Measurements from ENCODE around the gene ATXN7. TPM values are rescaled to one million over a fixed set of nuclear protein-coding genes. Genes with fewer than 3 reads are reported as not detected.

Gene ATXN7
- total and polyA plus RNA-seq, 10 of the 15 experiments (the other 5 are each of a cell fraction or from before 2014, with no cell fraction given), result 0.83 to 24.6 (median 8.5) TPM

DNA sequence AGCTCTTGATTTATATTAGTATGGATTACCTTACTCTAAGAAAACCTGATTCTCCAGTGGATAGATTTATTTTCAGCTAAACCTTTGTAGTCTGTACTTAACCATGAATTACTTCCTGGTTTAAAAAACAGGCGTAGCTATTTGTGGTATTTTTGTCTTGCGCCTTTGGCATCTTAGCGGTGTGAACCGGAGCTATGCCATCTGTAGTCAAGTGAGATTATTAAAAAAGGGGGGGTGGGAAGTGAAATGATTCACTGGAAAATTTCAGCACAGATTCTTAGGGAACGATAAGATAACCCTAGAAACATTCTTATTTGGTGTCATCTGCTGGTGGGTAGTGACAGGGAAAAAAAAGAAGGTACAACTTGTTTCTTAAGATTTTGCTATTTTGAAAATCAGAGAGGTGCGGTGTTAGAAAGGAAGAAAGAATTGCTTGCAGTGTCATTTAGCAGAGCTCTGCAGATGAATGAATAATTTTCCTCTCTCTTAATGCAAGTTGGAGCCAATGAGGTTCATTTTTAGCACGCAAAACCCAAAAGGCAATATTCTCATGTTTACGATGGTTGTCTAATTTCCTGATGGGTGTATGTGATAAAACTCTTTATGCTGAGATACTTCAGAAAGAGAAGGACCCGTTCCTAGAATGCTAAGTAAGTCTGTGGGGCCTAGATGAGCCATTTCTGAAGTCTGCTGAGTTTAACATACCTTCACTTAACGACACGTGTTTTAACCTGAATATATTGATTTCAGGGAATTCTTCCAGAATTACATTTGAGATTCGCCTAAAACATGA lies 115.6 kb downstream of the ATXN7 start (continued):
- TF ChIP-seq NFYB (IDR thresholded peaks at IDR 0.05; ENCODE audit: insufficient read depth, low read depth, low read length), result no peak
- TF ChIP-seq, protein P1, sequence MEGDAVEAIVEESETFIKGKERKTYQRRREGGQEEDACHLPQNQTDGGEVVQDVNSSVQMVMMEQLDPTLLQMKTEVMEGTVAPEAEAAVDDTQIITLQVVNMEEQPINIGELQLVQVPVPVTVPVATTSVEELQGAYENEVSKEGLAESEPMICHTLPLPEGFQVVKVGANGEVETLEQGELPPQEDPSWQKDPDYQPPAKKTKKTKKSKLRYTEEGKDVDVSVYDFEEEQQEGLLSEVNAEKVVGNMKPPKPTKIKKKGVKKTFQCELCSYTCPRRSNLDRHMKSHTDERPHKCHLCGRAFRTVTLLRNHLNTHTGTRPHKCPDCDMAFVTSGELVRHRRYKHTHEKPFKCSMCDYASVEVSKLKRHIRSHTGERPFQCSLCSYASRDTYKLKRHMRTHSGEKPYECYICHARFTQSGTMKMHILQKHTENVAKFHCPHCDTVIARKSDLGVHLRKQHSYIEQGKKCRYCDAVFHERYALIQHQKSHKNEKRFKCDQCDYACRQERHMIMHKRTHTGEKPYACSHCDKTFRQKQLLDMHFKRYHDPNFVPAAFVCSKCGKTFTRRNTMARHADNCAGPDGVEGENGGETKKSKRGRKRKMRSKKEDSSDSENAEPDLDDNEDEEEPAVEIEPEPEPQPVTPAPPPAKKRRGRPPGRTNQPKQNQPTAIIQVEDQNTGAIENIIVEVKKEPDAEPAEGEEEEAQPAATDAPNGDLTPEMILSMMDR (IDR thresholded peaks at IDR 0.05 in 2 of 3, conservative IDR thresholded peaks at IDR 0.05 in 1 of 3; ENCODE audit: control insufficient read depth in 2 of 3, extremely low read depth in 1 of 3, insufficient read depth in 1 of 3, low read depth in 3 of 3, low read length in 3 of 3), result no peak
- no peak for TF ChIP-seq SRF (IDR thresholded peaks at IDR 0.05; ENCODE audit: low read depth in 2 of 2, low read length in 2 of 2)

DNA sequence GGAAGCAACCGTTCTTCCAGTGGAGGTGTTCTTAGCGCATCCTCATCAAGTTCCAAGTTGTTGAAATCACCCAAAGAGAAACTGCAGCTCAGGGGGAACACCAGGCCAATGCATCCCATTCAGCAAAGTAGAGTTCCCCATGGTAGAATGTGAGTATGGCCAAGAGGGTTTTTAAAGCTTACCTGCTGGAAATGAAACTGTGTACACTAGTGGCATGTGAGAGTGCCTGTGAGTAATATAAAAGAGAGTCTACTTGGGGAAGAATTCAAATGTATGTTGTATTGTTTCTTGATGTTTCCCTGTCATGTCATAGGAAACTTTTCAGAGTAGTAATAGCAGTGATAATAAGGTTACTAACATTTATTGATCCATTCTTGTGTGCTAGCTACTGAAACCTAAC lies 116.4 kb downstream of the ATXN7 start:
- Histone ChIP-seq H3K4me3 (no peak overlapping the region), H3K79me2 (ENCODE audit: control insufficient read depth, insufficient read depth, low read length) (no peaks in the 10 kb centered on the region; the same call in 1 of the 2 replicates), H3K4me1 (ENCODE audit: control insufficient read depth, insufficient read depth, low read length) (no peaks in the 10 kb centered on the region), H3K27me3 (replicated peaks in 1 of 2; ENCODE audit: control insufficient read depth in 2 of 2, insufficient read depth in 2 of 2, low read length in 1 of 2) (no peaks in the 10 kb centered on the region), H3K27ac (ENCODE audit: control insufficient read depth, insufficient read depth) (no peak overlapping the region), H3K4me2 (ENCODE audit: control insufficient read depth, insufficient read depth) (no peak overlapping the region), H3K9me3 (replicated peaks; ENCODE audit: control insufficient read depth, insufficient read depth, low read length) (no peaks in the 10 kb centered on the region), H3K9ac (ENCODE audit: control insufficient read depth, insufficient read depth, low read length) (no peak overlapping the region), H2AFZ (ENCODE audit: control insufficient read depth, low read depth, low read length) (no peak overlapping the region), H3K36me3 (ENCODE audit: control insufficient read depth in 2 of 2, insufficient read depth in 2 of 2, low read length in 1 of 2) (peaks cover 12 to 18% of the 10 kb centered on the region in 2 experiments; a peak in 3 of 4 replicates), H4K20me1 (ENCODE audit: control insufficient read depth, insufficient read depth) (no peaks in the 10 kb centered on the region)
- no TSS peak for BruUV-seq (replicated peaks)
- RAD21 ChIA-PET (ENCODE audit: unreplicated experiment), result no interaction called here
- SMC1A ChIA-PET (ENCODE audit: uncharacterized antibody, unreplicated experiment), result interaction anchor here (1.0 to 4.6 kb wide), 4 partner anchors 13 to 179 kb away, joined by 3 to 32 read pairs (median 4); no protein-coding TSS in a partner anchor
- in situ Hi-C loops (cut with MboI), result no loop called here
- WGBS (ENCODE audit: insufficient coverage, insufficient replicate concordance, low lambda C conversion rate, missing lambda C conversion rate), result 100% methylated on average over 2 of the region's 2 CpGs
- ATAC-seq (no peak), DNase-seq (ENCODE audit: low read depth, low spot score) (no peak), FAIRE-seq (no peak)
- intact Hi-C loops (cut with micrococcal nuclease; ENCODE audit: unreplicated experiment), result no loop called here
- CTCF ChIA-PET, result interaction anchor here (2.6 to 5.4 kb wide), 2 partner anchors 12 to 17 kb away, joined by 11 to 53 read pairs; no protein-coding TSS in a partner anchor
- POLR2A ChIA-PET, result no interaction called here
- TF ChIP-seq MEF2B (IDR thresholded peaks at IDR 0.05; ENCODE audit: partially characterized antibody, poor library complexity, severe bottlenecking) (no peak), SPI1 (IDR thresholded peaks at IDR 0.05; ENCODE audit: borderline replicate concordance, insufficient read depth, low read depth, low read length) (no peak), MEF2A (IDR thresholded peaks at IDR 0.05; ENCODE audit: insufficient read depth, low read depth, low read length) (no peak), RB1 (IDR thresholded peaks at IDR 0.05; ENCODE audit: borderline replicate concordance) (no peak), NFYB (IDR thresholded peaks at IDR 0.05; ENCODE audit: insufficient read depth, low read depth, low read length) (no peak), EGR1 (IDR thresholded peaks at IDR 0.05; ENCODE audit: borderline replicate concordance in 1 of 2, low read depth in 2 of 2, low read length in 2 of 2) (no peak), KAT2A (conservative IDR thresholded peaks at IDR 0.05; ENCODE audit: control insufficient read depth, low read depth, low read length) (no peak), SREBF2 (IDR thresholded peaks at IDR 0.05; ENCODE audit: low read length) (no peak), NRF1 (conservative IDR thresholded peaks at IDR 0.05; ENCODE audit: low read depth, low read length) (no peak)
- TF ChIP-seq, protein P2, sequence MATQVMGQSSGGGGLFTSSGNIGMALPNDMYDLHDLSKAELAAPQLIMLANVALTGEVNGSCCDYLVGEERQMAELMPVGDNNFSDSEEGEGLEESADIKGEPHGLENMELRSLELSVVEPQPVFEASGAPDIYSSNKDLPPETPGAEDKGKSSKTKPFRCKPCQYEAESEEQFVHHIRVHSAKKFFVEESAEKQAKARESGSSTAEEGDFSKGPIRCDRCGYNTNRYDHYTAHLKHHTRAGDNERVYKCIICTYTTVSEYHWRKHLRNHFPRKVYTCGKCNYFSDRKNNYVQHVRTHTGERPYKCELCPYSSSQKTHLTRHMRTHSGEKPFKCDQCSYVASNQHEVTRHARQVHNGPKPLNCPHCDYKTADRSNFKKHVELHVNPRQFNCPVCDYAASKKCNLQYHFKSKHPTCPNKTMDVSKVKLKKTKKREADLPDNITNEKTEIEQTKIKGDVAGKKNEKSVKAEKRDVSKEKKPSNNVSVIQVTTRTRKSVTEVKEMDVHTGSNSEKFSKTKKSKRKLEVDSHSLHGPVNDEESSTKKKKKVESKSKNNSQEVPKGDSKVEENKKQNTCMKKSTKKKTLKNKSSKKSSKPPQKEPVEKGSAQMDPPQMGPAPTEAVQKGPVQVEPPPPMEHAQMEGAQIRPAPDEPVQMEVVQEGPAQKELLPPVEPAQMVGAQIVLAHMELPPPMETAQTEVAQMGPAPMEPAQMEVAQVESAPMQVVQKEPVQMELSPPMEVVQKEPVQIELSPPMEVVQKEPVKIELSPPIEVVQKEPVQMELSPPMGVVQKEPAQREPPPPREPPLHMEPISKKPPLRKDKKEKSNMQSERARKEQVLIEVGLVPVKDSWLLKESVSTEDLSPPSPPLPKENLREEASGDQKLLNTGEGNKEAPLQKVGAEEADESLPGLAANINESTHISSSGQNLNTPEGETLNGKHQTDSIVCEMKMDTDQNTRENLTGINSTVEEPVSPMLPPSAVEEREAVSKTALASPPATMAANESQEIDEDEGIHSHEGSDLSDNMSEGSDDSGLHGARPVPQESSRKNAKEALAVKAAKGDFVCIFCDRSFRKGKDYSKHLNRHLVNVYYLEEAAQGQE (IDR thresholded peaks at IDR 0.05; ENCODE audit: low read depth, low read length), result no peak
- TF ChIP-seq, protein P3, sequence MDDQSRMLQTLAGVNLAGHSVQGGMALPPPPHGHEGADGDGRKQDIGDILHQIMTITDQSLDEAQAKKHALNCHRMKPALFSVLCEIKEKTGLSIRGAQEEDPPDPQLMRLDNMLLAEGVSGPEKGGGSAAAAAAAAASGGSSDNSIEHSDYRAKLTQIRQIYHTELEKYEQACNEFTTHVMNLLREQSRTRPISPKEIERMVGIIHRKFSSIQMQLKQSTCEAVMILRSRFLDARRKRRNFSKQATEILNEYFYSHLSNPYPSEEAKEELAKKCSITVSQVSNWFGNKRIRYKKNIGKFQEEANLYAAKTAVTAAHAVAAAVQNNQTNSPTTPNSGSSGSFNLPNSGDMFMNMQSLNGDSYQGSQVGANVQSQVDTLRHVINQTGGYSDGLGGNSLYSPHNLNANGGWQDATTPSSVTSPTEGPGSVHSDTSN (IDR thresholded peaks at IDR 0.05; ENCODE audit: insufficient replicate concordance, low read depth, low read length), result no peak

Data from GM12878 (cell line).